HG03575 (cell line): ENCODE results near the gene TFAP2D.

Experiments
- ATAC-seq: cut with Tn5 transposase; IDR thresholded peaks from one replicate; pipeline ENCODE4 v1.9.1; 2021; ENCODE audit not compliant: unreplicated experiment, insufficient number of reproducible peaks, low FRiP score; ENCODE audit errors: extremely low read depth

Gene TFAP2D

GRCh38 chr6:50717734-50718457 is 4.6 kb downstream of the TFAP2D start:
- ATAC-seq = no peak

GRCh38 chr6:50718566-50718965 is 5.2 kb downstream of the TFAP2D start:
- ATAC-seq = no peak

GRCh38 chr6:50720623-50721022 is 7.3 kb downstream of the TFAP2D start:
- no peak for ATAC-seq

GRCh38 chr6:50721978-50722377 is 8.7 kb downstream of the TFAP2D start:
- ATAC-seq = no peak

- ATAC-seq = no peak
Observed at GRCh38 chr6:50722829-50723554, 9.7 kb downstream of the TFAP2D start.

- ATAC-seq = no peak
Observed at GRCh38 chr6:50724381-50725124, 11.2 kb downstream of the TFAP2D start.

- no peak for ATAC-seq
Observed at GRCh38 chr6:50734488-50734887, 21.2 kb downstream of the TFAP2D start.

GRCh38 chr6:50742161-50742560 is 28.8 kb downstream of the TFAP2D start:
- no peak for ATAC-seq

GRCh38 chr6:50744976-50745375 is 31.6 kb downstream of the TFAP2D start:
- no peak for ATAC-seq

GRCh38 chr6:50762798-50763197 is 49.5 kb downstream of the TFAP2D start:
- ATAC-seq = no peak

GRCh38 chr6:50778696-50779095 is 65.4 kb downstream of the TFAP2D start:
- no peak for ATAC-seq

GRCh38 chr6:50780382-50780781 is 67.1 kb downstream of the TFAP2D start:
- ATAC-seq = no peak

GRCh38 chr6:50785921-50786320 is 72.6 kb downstream of the TFAP2D start:
- no peak for ATAC-seq

- ATAC-seq = no peak
Observed at GRCh38 chr6:50791900-50792508, 78.7 kb downstream of the TFAP2D start.

- ATAC-seq = no peak
Observed at GRCh38 chr6:50792771-50793170, 79.4 kb downstream of the TFAP2D start.

GRCh38 chr6:50795574-50795973 is 82.2 kb downstream of the TFAP2D start:
- ATAC-seq = no peak

- ATAC-seq = no peak
Observed at GRCh38 chr6:50804283-50804682, 91.0 kb downstream of the TFAP2D start.

- ATAC-seq = no peak
Observed at GRCh38 chr6:50807035-50807434, 93.7 kb downstream of the TFAP2D start.

GRCh38 chr6:50815436-50816114 is 102.2 kb downstream of the TFAP2D start:
- no peak for ATAC-seq
